GM19372 (cell line): ENCODE data around the gene TAS1R3.

Experiments used
- ATAC-seq: cut with Tn5 transposase; IDR thresholded peaks from one replicate; pipeline ENCODE4 v1.9.1; 2021; ENCODE audit warnings: mild to moderate bottlenecking, low read depth, moderate library complexity; ENCODE audit not compliant: unreplicated experiment

Gene TAS1R3

DNA sequence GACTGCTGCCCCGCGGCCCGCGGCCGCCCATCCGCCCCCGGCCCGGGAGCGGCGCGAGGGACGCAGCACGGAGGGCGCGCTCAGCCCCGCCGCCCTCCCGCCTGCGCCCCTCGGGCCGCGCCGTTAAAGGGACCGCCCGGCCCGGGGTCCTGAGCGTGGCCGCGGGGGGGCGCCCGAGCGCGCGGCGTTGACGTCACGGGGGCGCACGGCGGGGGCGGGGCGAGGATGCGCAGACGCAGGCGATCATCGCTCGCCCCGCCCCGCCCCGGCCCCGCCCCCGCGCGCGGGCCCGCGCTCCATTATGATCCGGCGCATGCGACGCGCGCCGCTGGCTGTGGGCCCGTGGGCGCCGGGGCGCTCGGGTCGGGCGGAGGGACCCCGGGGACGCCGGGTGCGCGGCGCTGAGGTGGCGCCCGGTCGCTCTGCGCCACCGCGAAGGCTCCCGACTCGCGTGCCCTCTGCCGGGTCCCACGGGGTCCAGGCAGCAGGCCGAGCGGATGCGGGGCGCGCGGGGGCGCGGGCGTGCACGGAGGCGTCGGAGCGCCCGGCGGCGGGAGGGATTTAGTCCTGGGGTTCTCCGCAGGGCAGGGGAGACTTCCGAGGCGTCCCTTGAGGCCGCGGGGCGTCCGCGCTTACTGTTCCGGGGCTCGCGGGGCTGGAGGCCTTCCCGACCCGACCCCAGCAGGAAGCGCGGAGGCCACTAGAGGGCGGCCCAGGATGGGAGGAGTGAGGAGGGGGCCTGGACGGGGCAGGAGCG lies 18.4 kb downstream of the TAS1R3 start, which contains the start of gene DVL1:
Gene DVL1, minus strand, starts transcription at position 163 of the 757 bp plus-strand sequence. CDS start 353 bp downstream, outside the sequence.
- peak; percentile 78 for ATAC-seq

DNA sequence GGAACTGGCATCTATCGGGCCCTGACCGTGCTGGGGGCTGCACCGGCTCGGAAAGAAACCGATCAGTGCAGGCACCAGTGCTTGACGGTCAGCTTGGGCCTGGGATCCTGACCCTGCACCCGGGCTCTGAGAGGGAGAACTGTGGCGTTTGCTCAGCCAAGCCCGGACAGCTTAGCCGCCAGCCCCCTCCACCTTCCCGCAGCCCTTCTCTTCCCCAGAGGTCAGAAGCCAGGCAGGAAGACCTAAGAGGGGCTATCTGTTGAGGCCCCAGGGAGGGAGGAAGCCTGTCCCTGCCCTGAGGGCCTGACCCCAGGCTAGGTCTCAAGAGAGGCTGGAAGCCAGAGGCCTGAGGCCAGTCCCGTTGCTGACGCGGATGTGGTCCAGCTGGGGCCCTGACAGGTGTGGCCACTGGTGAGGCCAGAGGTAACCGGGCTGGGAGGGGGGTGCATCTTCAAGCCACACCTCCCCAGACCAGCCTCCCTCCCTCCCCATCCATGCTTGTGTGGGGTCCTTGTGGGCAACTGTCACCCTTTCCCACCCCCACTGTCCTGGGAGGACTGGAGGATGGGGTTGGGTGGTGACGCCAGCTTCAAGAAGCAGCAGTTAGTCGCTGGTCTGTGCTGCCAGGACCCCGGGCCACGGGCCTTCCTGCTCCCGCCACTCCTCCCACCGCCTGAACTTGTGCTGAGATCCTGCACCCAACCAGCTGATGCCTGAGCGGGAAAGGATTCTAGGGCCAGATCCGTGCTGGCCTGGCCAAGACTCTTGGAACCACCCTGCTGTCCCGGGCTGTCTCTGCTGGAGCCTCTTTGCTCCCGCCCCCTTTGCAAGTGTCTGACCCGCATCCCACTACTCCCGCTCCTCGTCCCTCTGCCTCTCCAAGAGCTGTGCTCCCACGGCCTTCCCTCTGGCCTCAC lies 20.7 kb downstream of the TAS1R3 start:
- ATAC-seq, result no peak

DNA sequence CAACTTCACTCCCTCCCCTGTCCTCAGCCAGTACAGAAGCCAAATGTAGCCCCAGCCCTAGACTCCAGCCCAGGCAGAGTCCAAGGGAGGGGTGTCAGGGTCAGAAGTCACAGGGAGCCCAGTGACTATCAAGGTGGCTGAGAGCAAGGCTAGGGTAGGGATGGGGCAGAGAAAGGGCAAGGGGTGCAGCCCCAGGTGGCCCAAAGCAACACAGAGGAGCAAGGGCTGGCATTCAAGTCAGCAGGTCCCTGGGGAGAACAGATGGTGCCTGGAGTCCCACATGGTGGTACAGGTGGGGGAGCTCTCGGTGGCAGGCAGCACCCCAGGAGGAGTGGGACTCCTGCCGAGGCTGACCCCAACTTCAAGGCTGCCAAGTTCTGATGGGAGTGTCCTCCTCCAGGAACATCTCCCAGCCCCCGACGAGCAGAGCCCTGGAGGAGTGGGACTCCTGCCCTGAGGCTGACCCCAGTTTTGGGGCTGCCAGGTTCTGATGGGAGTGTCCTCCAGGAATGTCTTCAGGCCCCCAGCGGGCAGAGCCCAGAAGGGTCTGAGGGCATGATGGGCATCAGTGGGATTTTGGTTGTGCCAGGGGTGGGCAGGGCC lies 21.8 kb downstream of the TAS1R3 start:
- ATAC-seq, result no peak

DNA sequence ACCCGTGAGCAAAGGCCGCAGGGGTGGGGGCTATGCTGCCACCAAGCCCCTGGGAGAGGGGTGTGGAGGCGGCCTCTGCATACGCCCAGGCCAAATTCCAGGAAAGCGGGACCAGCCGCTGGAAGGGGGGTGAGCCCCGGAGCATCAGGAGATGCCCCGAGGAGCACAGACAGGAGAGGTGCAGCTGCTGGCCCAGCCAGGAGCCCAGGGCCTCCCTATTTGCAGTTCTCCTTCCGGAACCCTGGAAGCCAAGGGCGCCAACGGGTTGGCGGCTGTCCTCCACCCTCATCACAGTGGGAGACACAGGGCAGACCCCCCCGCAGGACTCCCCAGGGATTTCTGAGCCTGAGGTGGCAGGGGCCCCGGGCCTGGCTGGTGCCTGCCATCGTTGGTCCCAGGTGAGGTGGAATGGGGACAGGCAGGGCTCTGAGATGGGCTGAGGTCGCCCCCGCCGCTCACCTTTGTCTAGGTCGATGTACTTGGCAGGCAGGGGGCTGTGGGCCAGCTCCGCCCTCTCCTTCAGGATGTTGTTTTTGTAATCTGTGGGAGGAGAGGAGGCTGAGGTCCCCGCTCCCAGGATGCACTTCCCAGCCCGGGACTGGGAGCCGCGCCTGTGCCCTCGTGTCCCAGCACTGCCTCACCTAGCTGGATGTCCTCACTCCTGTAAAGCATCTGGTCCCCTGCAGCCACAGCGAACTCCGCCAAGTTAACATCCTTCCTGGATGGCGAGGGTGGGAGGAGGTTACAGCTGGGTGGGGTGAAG lies 22.5 kb downstream of the TAS1R3 start:
- no peak for ATAC-seq

DNA sequence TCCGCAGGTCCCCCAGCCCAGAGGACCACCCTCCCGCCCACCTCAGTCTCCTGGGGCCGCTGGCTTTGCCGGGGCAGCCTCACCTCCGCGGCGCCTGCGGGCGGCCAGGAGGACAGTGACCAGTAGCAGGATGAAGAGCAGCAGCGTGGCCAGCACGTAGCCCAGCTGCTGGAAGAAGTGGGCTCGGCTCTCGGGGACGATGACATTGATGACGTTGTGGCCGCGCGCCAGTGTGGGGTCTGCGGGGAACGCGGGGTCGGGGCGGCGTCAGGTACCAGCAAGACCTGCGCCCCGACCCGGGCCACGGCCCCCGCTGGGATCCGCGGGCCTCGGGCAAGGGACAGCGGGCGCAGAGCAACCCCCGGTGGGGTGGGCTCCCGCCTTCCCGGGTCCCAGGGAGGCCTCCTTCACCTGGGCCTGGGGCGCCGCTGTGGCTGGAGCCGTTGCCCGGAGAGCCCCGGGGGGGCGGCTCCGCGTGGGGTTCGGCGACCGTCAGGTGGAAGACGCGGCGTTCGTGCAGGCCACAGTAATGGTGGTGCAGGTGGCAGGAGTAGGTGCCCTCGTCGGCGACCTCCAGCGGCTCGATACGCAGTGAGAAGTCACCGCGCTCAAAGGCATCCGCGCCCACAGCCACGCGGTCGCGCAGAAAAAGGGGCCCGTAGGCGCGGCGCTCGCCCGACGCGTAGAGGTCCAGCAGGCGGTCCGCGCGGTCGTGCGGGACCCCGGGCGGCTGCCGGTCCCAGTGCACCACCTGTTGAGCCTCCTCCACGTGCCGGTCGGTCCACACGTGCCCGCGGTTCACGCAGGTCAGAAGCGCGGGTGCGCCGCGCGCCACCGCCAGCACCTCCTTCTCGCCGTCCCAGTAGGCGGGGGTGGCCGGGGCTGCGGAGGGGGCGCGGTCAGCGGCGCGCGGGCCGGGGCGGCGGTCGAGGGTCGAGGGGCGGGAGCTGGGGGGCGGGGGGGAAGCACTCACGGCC lies 23.5 kb downstream of the TAS1R3 start:
- ATAC-seq, result no peak

DNA sequence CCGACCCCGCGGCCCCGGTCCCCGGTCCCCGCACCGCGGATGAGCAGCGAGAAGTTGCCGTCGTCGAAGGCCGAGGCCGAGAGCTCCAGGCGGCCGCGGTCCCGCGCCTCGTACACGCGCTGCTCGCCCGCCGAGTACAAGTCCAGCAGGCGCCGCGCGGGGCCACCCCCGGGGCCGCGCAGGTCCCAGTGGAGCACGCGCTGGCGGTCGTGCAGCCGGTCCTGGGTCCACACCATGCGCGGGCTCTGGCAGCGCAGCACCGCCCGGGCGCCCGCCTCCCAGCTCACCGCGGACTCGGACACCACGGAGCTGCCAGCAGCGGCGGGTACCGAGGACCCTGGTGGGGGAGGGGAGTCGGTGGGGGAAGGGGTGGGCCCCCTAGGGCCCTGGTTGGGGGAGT lies 24.3 kb downstream of the TAS1R3 start:
- ATAC-seq, result no peak

DNA sequence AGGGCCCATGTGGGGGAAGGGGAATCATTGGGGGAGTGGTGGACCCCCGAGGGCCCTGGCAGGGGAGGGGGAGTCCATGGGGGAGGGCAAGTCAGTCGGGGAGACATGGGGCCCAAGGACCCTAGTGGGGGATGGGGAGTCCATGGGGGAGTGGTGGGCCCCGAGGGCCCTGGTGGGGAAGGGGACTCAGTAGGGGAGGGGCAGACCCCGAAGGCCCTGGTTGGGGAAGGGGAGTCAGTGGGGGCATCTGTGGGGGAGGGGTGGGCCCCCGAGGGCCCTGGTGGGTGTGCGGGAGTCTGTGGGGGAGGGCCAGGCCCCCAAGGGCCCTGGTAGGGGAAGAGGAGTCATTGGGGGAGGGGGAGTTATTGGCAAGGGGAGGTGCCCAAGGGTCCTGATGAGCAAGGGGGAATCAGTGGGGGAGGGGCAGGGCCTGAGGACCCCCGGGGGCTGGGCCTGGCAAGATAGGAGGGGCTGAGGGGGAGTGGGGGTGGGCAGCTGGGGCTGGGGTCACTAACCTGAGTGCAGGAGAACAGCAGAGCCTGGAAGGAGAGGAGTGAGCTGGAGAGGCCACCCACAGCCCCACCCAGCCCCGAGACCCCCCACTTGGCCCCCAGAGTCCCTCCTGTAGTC lies 25.2 kb downstream of the TAS1R3 start:
- no peak for ATAC-seq

DNA sequence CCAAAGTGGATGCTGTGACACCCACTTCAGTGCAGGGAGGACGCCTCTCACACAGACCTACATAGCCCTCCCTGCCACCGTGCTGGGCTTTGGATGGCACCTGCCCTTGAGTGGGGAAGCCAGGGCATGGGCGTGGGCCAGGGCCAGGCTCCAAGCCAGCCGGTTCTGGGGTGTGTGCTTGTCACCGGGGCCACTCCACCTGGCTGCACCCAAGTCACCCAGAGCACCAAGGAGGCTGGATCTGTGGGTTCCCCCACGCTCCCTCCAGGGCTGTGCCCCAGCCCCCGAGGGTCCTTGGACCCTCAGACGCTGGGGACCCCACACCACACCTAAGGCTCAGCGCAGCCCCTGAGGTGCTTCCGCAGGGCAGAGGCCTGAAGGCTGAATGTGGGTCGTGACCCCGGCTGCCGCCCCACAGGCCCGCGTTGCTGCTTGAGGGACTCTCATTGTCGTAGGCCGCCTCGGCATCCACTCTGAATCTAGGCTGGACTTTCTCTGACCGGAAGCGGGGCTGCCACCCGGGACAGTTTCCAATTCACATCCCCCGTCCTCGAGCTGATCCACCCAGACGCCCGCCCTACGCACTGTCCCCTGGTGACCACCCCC lies 25.8 kb downstream of the TAS1R3 start:
- no peak for ATAC-seq

DNA sequence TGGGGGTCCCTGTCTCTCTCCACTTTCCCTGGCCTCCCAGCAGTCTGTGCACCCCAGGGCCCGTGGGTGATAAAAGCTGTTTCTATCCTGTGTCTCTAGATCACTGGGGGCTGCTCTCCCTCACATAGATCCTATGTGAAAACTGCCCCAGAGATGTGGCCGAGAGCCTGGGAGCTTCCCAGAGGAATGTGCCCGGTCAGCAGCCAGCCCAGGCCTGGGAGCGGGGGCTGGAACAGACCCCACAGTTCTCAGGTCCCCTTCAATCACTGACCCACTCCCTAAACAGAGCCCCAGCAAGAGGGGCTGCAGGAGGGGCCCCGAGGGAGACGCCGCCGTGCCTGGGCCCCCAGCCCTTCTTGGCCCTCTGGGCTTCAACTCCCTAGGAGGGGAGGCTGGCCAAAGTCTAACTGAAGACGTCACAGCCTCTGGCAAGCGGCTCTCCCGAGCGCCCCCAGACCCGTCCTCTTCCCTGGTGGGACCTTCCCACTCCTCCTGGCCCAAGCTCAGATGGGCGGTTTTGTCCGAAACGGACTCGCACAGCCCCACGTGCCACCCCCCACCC lies 26.9 kb downstream of the TAS1R3 start:
- no peak for ATAC-seq

DNA sequence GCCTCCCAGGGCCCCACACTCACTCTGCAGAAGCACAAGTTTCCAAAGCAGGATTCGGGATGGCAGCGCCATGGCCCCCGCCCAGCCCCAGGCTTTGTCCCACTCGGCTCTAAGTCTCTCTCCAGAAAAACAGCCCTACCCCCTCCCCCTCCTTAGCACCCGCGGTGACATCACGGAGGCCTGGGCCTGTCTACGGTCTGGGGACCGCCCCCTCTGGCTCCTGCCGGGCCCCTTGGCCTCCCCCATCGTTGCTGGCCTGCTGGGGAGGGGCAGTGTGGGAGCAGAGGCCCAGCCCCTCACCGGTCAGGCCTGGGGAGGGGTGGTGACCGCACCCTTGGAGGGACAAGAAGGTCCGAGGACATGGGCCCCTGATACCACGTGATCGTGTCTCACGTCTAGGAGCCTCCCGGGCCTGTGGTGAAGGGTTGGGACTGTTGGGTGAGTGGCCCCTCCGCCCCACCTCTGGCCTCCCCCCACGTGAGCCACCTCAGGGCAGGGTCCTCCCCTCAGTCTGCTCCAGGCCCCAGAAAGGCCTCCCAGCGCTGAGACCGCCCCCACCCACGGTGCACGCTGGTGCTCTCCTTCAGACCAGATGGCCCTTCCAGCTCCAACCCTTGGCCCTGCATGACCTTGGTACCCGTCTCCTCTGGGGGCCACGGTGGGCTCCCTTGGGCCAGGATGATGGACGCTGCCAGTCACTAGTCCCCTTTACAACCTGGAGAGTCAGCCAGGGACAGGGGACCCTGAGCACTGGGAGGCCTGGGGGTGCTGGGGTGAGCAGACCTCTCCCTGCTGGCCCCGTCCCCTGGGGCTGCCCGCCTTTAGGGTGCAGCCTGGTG lies 27.6 kb downstream of the TAS1R3 start, which contains the start of gene MXRA8:
Gene MXRA8, minus strand, starts transcription at position 123 of the 839 bp plus-strand sequence. Its CDS starts 51 bp downstream, at position 72.
- ATAC-seq, result no peak

DNA sequence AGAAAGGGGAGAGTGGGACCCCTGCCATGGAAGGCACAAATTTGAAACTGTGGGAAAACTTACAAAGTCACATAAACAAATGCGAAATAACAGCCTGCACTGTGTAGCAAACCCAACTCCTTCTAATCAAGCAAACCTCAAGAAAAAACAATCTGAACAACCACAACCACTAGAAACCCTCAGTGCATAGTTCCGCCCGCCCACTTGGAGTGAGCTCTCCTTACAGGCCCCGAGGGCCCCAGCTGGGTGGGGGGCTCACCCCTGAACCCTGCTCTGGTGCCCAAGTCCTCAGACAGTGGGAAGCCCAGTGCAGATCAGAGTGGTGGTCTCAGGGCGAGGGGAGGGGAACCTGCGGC lies 28.2 kb downstream of the TAS1R3 start:
- ATAC-seq, result no peak

DNA sequence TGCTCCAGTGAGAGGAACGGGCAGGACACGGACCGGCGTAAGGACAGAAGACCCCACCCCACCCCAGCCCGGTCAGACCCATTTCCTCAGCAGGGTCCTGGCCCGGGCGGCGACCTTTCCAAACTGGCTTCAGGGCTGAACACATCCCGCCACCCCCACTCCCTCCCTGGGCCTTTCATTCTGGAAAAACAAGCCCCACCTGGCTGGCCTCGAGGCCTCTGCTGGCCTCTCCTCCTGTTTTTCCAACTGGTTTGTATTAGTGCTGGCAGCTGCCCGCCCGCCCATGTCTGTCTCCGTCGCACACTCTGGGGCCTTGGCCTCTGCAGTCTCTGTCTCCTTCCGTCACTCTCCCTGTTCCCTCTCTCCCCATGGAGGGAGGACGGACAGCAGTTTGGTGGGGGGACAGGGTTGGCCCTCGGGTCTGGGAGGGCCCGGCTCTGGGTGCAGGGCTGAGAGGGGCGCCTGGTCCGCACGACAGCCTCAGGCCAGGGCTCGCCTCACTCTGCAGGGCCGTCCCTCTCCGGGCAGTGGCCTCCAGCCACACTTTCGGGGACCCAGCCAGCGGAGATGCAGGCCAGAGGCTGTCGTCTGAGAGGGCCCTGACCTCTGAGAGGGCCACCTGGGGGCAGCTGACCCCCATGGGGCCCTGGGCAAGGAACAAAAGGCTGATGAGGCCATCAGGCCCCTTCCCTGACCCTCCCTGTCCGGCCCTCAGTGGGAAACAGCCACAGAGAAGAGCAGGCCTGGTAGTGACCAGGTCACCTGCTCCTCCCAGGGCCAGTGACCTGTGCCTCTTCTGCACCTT lies 28.8 kb downstream of the TAS1R3 start:
- ATAC-seq, result no peak

DNA sequence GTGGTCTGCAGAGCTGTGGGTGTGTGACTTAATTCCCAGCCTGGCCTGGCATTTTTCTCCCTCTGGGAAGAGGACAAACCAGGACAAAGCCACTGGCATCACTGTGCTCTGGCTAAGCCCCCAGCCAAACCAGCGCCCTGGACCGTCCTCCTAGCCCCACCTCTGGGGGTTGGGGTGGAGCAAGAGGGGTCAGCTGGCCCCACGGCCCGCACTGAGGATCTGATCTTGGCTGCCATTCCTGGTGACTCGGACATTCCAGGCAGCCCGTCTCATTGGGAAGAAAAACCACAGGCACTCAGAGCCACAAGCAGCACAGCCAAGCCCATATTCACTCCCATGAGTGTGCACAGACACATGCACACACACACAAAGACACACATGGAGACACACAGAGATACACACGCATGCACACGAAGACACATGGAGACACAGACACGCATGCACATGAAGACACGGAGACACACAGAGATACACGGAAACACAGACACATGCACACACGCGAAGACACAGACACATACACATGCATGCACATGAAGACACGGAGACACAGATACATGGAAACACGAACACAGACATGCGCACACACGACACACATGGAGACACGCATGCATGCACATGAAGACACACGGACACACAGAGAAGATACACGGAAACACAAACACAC lies 29.6 kb downstream of the TAS1R3 start:
- no peak for ATAC-seq

DNA sequence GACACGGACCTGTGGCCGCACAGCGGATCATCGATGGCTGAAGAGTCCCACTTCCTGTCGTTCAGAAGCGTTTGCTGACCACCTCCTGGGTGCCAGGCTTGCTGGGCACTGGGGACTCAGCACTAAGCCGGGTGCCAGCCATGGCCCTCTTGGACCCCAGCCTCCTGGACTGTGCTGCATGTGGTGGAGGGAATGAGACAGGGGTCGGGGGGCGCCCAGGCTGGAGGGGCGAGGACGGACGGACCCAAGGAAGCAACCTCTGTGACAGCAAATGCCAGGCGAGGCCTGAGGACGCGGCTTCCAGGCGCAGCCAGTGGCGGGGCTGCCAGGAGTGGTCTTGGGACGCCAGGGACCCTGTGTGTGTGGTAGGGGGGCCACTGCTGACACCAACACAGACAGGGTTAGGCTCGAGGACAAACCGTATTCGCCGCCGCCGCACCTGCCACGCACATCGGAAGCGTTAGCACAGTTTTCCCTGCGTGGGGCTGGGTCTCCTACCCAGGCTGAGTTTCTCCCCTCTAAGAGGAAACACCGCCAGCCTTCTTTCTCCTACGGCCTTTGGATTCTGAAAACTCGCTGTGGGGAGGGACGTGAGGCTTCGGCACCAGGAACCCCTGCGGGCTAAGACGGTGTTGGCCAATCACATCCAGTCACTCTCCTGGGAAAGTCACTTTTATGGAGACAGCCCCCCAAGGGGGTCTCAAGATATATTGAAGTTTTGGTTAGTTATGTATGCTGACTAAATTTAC lies 30.3 kb downstream of the TAS1R3 start:
- no peak for ATAC-seq

DNA sequence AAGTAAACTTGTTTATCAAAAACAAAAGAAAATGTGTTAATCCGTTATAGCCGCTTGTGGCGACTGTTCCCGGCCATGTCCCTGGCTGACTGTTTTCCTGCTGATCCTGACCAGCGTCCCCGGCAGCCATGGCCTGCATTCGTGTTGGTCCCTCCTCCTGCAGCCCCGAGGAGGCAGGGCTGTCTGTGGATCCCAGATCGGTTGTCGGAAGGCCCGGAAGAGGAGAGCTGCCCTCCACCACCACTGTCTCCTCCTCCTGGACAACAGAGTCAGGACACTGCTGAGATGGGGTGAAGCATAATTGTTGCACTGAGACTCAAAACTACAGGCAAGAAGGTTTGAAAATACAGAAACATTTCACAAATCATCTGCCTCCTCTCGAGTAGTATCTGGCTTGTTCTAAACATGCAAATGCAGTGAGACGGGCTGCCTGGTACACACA lies 30.9 kb downstream of the TAS1R3 start:
- ATAC-seq, result no peak
